ENCODE results near the gene NOD2. TPM values are rescaled to one million over a fixed set of nuclear protein-coding genes. Genes with fewer than 3 reads are reported as not detected.

NOD2 gene
- total RNA-seq, 1 experiment from 2014 or later = not detected

DNA sequence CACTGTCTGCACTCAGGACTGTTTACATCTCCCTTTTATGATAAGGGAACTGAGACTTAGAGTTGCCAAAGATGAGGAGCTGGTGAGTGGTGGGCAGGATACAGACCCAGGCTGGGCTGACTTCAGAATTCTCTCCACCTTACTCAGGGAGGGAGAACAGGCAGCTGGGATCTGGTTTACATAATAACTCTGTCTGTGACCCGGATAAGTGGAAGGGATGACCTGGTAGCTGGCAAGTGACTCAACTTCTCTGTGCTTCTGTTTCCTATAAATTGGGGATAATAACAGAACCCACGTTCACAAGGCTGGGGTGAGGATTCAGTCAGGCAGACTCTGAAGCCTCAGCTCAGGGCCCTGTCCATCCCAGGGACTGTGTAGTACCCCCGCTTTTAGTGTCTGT, 14.9 kb upstream of the NOD2 start:
- CTCF ChIA-PET = no interaction called here
- Histone ChIP-seq H3K36me3 (ENCODE audit: control insufficient read depth, insufficient read depth, low read length) (no peaks in the 10 kb centered on the region), H3K27me3 (ENCODE audit: control insufficient read depth, insufficient read depth, low read length) (no peaks in the 10 kb centered on the region), H3K27ac (ENCODE audit: low read length) (no peak overlapping the region), H3K9me3 (ENCODE audit: control insufficient read depth, insufficient read depth, low read depth, low read length) (no peaks in the 10 kb centered on the region), H3K4me1 (ENCODE audit: control insufficient read depth, insufficient read depth, low read length) (no peaks in the 10 kb centered on the region), H3K4me3 (ENCODE audit: low read depth in 2 of 2, low read length in 2 of 2) (no peak overlapping the region)
- POLR2A ChIA-PET = no interaction called here
- BruUV-seq (replicated peaks) = no TSS peak
- in situ Hi-C loops (cut with HindIII; ENCODE audit: low pct_unique_long_range_greater_than_20kb, low sequenced_read_pairs) (no loop called here), intact Hi-C loops (cut with micrococcal nuclease; ENCODE audit: unreplicated experiment) (no loop called here)
- ATAC-seq = no peak
- TF ChIP-seq, protein P1, sequence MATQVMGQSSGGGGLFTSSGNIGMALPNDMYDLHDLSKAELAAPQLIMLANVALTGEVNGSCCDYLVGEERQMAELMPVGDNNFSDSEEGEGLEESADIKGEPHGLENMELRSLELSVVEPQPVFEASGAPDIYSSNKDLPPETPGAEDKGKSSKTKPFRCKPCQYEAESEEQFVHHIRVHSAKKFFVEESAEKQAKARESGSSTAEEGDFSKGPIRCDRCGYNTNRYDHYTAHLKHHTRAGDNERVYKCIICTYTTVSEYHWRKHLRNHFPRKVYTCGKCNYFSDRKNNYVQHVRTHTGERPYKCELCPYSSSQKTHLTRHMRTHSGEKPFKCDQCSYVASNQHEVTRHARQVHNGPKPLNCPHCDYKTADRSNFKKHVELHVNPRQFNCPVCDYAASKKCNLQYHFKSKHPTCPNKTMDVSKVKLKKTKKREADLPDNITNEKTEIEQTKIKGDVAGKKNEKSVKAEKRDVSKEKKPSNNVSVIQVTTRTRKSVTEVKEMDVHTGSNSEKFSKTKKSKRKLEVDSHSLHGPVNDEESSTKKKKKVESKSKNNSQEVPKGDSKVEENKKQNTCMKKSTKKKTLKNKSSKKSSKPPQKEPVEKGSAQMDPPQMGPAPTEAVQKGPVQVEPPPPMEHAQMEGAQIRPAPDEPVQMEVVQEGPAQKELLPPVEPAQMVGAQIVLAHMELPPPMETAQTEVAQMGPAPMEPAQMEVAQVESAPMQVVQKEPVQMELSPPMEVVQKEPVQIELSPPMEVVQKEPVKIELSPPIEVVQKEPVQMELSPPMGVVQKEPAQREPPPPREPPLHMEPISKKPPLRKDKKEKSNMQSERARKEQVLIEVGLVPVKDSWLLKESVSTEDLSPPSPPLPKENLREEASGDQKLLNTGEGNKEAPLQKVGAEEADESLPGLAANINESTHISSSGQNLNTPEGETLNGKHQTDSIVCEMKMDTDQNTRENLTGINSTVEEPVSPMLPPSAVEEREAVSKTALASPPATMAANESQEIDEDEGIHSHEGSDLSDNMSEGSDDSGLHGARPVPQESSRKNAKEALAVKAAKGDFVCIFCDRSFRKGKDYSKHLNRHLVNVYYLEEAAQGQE (IDR thresholded peaks at IDR 0.05; ENCODE audit: insufficient read depth in 1 of 2, low read depth in 2 of 2, low read length in 1 of 2) = no peak
- no peak for TF ChIP-seq POLR2AphosphoS5 (IDR thresholded peaks at IDR 0.05; ENCODE audit: low read depth, low read length)
- no peak for DNase-seq (ENCODE audit: low read depth, low spot score)

DNA sequence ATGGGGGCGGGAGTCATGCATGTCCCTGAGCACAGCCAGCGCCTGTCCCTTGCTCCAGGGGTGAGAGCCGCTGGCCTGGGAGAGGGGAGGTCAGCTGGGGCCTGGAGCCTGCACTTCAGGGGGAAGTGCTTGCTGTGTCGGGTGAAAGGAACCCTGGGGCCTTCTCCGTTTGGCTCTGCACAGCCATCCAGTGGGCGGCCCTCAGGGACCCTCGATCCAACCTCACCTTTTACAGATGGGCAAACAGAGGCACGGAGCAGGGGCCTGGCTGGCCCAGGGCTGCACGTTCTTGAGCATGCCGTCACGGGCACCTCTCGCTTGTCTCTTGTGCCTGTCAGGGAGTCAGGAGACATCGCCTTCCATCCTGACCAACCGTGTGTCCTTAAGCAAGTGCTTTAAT, 14.1 kb upstream of the NOD2 start:
- in situ Hi-C loops (cut with HindIII; ENCODE audit: low pct_unique_long_range_greater_than_20kb, low sequenced_read_pairs) = no loop called here
- Histone ChIP-seq H3K4me3 (ENCODE audit: low read depth in 2 of 2, low read length in 2 of 2) (no peak overlapping the region), H3K27ac (ENCODE audit: low read length) (no peak overlapping the region), H3K36me3 (ENCODE audit: control insufficient read depth, insufficient read depth, low read length) (no peaks in the 10 kb centered on the region), H3K9me3 (ENCODE audit: control insufficient read depth, insufficient read depth, low read depth, low read length) (no peaks in the 10 kb centered on the region), H3K27me3 (ENCODE audit: control insufficient read depth, insufficient read depth, low read length) (no peaks in the 10 kb centered on the region), H3K4me1 (ENCODE audit: control insufficient read depth, insufficient read depth, low read length) (no peaks in the 10 kb centered on the region)
- no TSS peak for BruUV-seq (replicated peaks)
- ATAC-seq = no peak
- DNase-seq (ENCODE audit: low read depth, low spot score) = no peak
- ChIA-PET CTCF (no interaction called here), POLR2A (no interaction called here)
- intact Hi-C loops (cut with micrococcal nuclease; ENCODE audit: unreplicated experiment) = no loop called here
- TF ChIP-seq SIN3A (IDR thresholded peaks at IDR 0.05; ENCODE audit: borderline replicate concordance, insufficient read depth, low read depth, low read length) (no peak), POLR2AphosphoS5 (IDR thresholded peaks at IDR 0.05; ENCODE audit: low read depth, low read length) (no peak), TCF7L2 (IDR thresholded peaks at IDR 0.05; ENCODE audit: low read depth, low read length) (no peak)
- TF ChIP-seq, protein P2, sequence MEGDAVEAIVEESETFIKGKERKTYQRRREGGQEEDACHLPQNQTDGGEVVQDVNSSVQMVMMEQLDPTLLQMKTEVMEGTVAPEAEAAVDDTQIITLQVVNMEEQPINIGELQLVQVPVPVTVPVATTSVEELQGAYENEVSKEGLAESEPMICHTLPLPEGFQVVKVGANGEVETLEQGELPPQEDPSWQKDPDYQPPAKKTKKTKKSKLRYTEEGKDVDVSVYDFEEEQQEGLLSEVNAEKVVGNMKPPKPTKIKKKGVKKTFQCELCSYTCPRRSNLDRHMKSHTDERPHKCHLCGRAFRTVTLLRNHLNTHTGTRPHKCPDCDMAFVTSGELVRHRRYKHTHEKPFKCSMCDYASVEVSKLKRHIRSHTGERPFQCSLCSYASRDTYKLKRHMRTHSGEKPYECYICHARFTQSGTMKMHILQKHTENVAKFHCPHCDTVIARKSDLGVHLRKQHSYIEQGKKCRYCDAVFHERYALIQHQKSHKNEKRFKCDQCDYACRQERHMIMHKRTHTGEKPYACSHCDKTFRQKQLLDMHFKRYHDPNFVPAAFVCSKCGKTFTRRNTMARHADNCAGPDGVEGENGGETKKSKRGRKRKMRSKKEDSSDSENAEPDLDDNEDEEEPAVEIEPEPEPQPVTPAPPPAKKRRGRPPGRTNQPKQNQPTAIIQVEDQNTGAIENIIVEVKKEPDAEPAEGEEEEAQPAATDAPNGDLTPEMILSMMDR (IDR thresholded peaks at IDR 0.05) = no peak
- TF ChIP-seq, protein P1 (IDR thresholded peaks at IDR 0.05; ENCODE audit: insufficient read depth in 1 of 2, low read depth in 2 of 2, low read length in 1 of 2) = no peak

Measured in Panc1 (cell line).